Measurements from ENCODE around the gene ESF1.

The ESF1 gene

GRCh38 chr20:13672690-13673089, 112.0 kb downstream of the ESF1 start:
- DNase-seq = no peak

GRCh38 chr20:13671916-13672378, 112.8 kb downstream of the ESF1 start:
- peak; percentile 70 for DNase-seq

- no peak for DNase-seq
These were observed 113.2 kb downstream of the ESF1 start for GRCh38 chr20:13671512-13671911.

GRCh38 chr20:13670160-13670559, 114.6 kb downstream of the ESF1 start:
- DNase-seq = no peak

- DNase-seq = no peak
These were observed 118.9 kb downstream of the ESF1 start for GRCh38 chr20:13665709-13666395.

All from fibroblast of skin of right quadriceps (primary cell).